HEK293T (cell line): ENCODE data around the gene MVB12B.

Source experiments
- CTCF ChIA-PET: fragments of 350-600 bp; formaldehyde crosslinking; extraction: SDS; loops from one replicate; lab custom pipeline; 2021; ENCODE audit warnings: antibody characterized with exemption, inconsistent platforms; lab: Yijun Ruan, JAX
- POLR2A ChIA-PET: fragments of 350-600 bp; formaldehyde crosslinking; extraction: SDS; loops from one replicate; lab custom pipeline; 2020; ENCODE audit warnings: antibody characterized with exemption, inconsistent platforms; lab: Yijun Ruan, JAX
- DNase-seq: peaks from one replicate; pipeline ENCODE4 v3.0.0; 2012; ENCODE audit warnings: mixed read lengths; ENCODE audit errors: extremely low spot score
- ARNT ChIP-seq: fragments of 450-650 bp; IDR thresholded peaks from 2 replicates; pipeline ENCODE4 v1.6.1; 2017; ENCODE audit warnings: mild to moderate bottlenecking
- BHLHE40 ChIP-seq: fragments of 450-650 bp; IDR thresholded peaks from 2 replicates; pipeline ENCODE4 v1.6.1; 2016; ENCODE audit warnings: mild to moderate bottlenecking, moderate library complexity, borderline replicate concordance
- CTBP1 ChIP-seq: fragments of 450-650 bp; IDR thresholded peaks from 2 replicates; pipeline ENCODE4 v1.6.1; 2016; ENCODE audit warnings: borderline replicate concordance
- ELF4 ChIP-seq: fragments of 450-650 bp; IDR thresholded peaks from 2 replicates; pipeline ENCODE4 v1.6.1; 2017; ENCODE audit warnings: antibody characterized with exemption
- FOXA1 ChIP-seq: fragments of 450-650 bp; IDR thresholded peaks from 2 replicates; pipeline ENCODE4 v1.6.1; 2016; ENCODE audit warnings: mild to moderate bottlenecking
- FOXK2 ChIP-seq: fragments of 450-650 bp; IDR thresholded peaks from 2 replicates; pipeline ENCODE4 v1.6.1; 2016; ENCODE audit warnings: mild to moderate bottlenecking
- FOXM1 ChIP-seq: fragments of 450-650 bp; IDR thresholded peaks from 2 replicates; pipeline ENCODE4 v1.6.1; 2017; ENCODE audit warnings: mild to moderate bottlenecking, borderline replicate concordance
- HDGF ChIP-seq: fragments of 450-650 bp; IDR thresholded peaks from 2 replicates; pipeline ENCODE4 v1.6.1; 2017; ENCODE audit warnings: antibody characterized with exemption, borderline replicate concordance
- L3MBTL2 ChIP-seq: fragments of 450-650 bp; conservative IDR thresholded peaks from 2 replicates; pipeline ENCODE4 v1.6.1; 2016; ENCODE audit warnings: mild to moderate bottlenecking
- LEF1 ChIP-seq: fragments of 450-650 bp; IDR thresholded peaks from 2 replicates; pipeline ENCODE4 v1.6.1; 2017; ENCODE audit warnings: mild to moderate bottlenecking, borderline replicate concordance
- NFRKB ChIP-seq: fragments of 450-650 bp; IDR thresholded peaks from 2 replicates; pipeline ENCODE4 v1.6.1; 2016; ENCODE audit warnings: mild to moderate bottlenecking, moderate library complexity
- PKNOX1 ChIP-seq: fragments of 450-650 bp; IDR thresholded peaks from 2 replicates; pipeline ENCODE4 v1.6.1; 2016
- SP1 ChIP-seq: fragments of 450-650 bp; IDR thresholded peaks from 2 replicates; pipeline ENCODE4 v1.6.1; 2017
- SUZ12 ChIP-seq: fragments of 450-650 bp; IDR thresholded peaks from 2 replicates; pipeline ENCODE4 v1.6.1; 2016; ENCODE audit warnings: mild to moderate bottlenecking
- TARDBP ChIP-seq: fragments of 450-650 bp; IDR thresholded peaks from 2 replicates; pipeline ENCODE4 v1.6.1; 2016
- ZNF384 ChIP-seq: fragments of 450-650 bp; IDR thresholded peaks from 2 replicates; pipeline ENCODE4 v1.6.1; 2016

MVB12B gene

GRCh38 chr9:126499911-126500599 is 173.4 kb downstream of the MVB12B start:
- ChIA-PET CTCF (interaction anchor here (0.5 to 4.4 kb wide), 14 partner anchors 9 to 756 kb away, joined by 3 to 31 read pairs (median 4); no protein-coding TSS in a partner anchor), POLR2A (interaction anchor here (0.6 kb wide), 1 partner anchor 57 kb away, joined by 3 read pairs; no protein-coding TSS in a partner anchor)
- TF ChIP-seq TARDBP = no peak
- no peak for TF ChIP-seq HDGF
- no peak for TF ChIP-seq FOXM1
- TF ChIP-seq ELF4 = no peak
- no peak for TF ChIP-seq LEF1
- no peak for TF ChIP-seq SP1
- no peak for TF ChIP-seq CTBP1
- no peak for TF ChIP-seq SUZ12
- no peak for TF ChIP-seq PKNOX1
- no peak for TF ChIP-seq L3MBTL2
- TF ChIP-seq ARNT = no peak
- TF ChIP-seq NFRKB = no peak
- TF ChIP-seq FOXA1 = no peak
- no peak for DNase-seq

GRCh38 chr9:126500600-126501382 is 174.2 kb downstream of the MVB12B start:
- no peak for TF ChIP-seq ZNF384
- no peak for TF ChIP-seq BHLHE40
- ChIA-PET CTCF (interaction anchor here (0.5 to 4.4 kb wide), 7 partner anchors 9 to 280 kb away, joined by 3 to 31 read pairs (median 5); no protein-coding TSS in a partner anchor), POLR2A (no interaction called here)
- DNase-seq = peak; percentile 79

- ChIA-PET CTCF (interaction anchor here (0.6 to 4.4 kb wide), 6 partner anchors 10 to 1540 kb away, joined by 3 to 31 read pairs (median 4); no protein-coding TSS in a partner anchor), POLR2A (no interaction called here)
- TF ChIP-seq CTBP1 = no peak
- no peak for TF ChIP-seq ARNT
- no peak for TF ChIP-seq FOXM1
- TF ChIP-seq FOXA1 = no peak
- TF ChIP-seq FOXK2 = no peak
- no peak for TF ChIP-seq SUZ12
- TF ChIP-seq SP1 = no peak
- TF ChIP-seq LEF1 = no peak
- TF ChIP-seq NFRKB = no peak
- TF ChIP-seq HDGF = no peak
- no peak for TF ChIP-seq ELF4
- TF ChIP-seq TARDBP = no peak
- TF ChIP-seq L3MBTL2 = no peak
- no peak for TF ChIP-seq BHLHE40
- DNase-seq = no peak
Measured at GRCh38 chr9:126501383-126502331, 175.0 kb downstream of the MVB12B start.

- CTCF ChIA-PET = interaction anchor here (1.1 to 4.4 kb wide), 3 partner anchors 11 to 56 kb away, joined by 3 to 31 read pairs (median 4); no protein-coding TSS in a partner anchor
- no peak for DNase-seq
- POLR2A ChIA-PET = no interaction called here
- TF ChIP-seq LEF1 (no peak), FOXM1 (no peak), L3MBTL2 (no peak), FOXA1 (no peak), NFRKB (no peak), SP1 (no peak), ARNT (no peak), SUZ12 (no peak), BHLHE40 (no peak), TARDBP (no peak), PKNOX1 (no peak), FOXK2 (no peak), ELF4 (no peak), CTBP1 (no peak), ZNF384 (no peak)
Measured at GRCh38 chr9:126502417-126503332, 176.0 kb downstream of the MVB12B start.

- TF ChIP-seq BHLHE40 = no peak
- no peak for DNase-seq
- ChIA-PET CTCF (no interaction called here), POLR2A (no interaction called here)
Measured at GRCh38 chr9:126503333-126504085, 176.9 kb downstream of the MVB12B start.
